GM21367 (cell line): Measurements from ENCODE around the gene TPRA1.
"Not testable (repeated sequence)": the region's sequence is repeated elsewhere in the genome, so short reads cannot be mapped to it uniquely, and the experiment has no call there.

Experiments used
- ATAC-seq: cut with Tn5 transposase; IDR thresholded peaks from one replicate; pipeline ENCODE4 v1.9.1; 2021; ENCODE audit not compliant: unreplicated experiment

The TPRA1 gene

DNA sequence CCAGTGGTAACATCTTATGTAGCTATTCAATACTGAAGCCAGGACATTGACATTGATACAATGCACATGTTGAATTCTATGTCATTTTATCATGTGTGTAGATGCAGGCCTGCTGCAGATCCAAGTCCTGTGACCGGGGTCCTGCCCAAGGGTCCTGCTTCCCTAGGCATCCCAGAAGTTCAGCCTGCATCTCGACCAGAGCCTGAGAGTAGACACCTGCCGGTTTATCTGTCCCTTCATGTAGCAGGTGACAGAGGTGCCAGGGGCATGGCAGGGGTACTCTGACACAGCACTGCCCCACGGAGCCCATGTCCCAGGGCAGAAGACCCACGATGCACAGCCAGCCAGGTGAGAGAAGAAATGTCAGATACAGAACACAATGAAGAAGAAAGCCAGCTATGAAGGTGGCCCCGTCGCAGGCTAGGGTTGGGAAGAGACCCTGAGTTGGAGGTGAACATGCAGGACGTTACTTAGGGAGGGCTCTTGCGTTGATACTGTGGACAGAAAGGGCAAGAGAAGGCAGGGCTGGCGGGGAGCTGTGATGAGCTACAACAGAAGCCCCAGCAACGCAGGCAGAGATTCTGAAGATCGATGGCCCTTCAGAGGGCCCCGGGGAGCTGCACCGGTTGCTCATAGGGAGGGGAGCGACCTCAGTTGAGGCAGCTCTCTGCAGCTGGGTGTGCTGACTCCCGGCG, 51.0 kb downstream of the TPRA1 start:
- ATAC-seq: no peak

DNA sequence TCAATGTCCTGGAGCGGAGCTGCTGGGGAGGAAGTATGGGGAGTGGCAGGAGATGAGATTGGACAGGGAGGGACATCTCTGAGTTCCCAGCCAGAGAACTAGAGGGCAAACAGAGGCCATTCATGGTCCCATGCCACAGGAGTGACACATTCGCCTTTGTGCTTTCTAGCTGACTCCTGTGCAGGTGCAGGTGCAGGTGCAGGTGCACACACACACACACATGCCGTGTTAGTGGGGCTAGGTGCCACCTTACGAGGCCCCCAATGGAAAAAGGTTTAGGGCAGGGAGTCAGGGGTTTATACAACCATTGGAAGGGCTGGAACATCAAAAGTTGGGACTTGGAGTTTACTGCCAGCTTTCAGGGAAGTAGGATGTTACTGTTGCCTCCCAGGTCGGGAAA, 52.0 kb downstream of the TPRA1 start:
- no peak for ATAC-seq

DNA sequence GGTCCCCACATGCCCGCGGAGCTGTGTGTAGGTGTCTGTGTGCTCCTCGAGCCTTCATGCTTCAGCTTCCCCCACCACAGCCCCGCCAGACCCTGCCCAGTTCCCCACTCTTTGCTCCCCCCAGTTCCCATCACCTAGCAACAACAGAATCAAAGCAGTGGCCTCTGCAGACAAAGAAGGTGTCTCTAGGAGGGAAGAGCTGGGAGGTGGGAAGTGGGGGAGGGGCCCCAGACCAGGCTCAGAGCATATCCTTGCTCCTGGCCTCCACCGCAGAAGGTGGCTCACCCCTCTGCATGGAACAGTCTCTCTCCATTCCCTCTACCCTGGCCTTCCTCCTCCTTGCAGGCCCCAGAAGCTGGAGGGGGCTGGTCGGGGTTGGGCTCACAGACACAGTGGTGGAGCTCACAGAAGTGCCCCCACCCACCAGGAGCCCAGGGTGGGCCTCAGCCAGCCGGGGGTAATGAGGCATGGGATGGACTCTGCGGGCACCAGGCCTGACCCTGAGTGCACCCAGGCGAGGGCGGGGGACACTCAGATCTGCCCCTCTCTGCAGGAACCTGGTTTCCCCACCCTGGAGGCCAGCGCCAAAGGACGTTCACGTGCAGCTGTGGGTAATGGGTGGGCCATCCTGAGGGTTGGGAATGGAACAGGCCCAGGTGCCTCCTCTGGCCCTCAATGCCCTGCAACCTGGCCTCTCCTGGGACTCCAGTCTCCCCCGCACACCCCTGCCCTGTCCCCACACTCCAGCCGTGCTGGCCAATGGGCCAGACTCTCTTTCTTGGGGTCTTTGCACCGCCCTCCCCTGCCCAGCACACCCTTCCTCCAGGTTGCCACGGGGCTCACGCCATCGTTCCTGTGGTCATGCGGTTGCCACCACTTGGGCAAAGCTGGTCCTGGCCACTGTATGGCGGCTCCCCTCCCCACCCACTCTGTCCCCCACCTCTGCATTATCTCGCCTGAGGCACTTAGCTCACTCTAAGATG, 53.4 kb downstream of the TPRA1 start:
- ATAC-seq: no peak

DNA sequence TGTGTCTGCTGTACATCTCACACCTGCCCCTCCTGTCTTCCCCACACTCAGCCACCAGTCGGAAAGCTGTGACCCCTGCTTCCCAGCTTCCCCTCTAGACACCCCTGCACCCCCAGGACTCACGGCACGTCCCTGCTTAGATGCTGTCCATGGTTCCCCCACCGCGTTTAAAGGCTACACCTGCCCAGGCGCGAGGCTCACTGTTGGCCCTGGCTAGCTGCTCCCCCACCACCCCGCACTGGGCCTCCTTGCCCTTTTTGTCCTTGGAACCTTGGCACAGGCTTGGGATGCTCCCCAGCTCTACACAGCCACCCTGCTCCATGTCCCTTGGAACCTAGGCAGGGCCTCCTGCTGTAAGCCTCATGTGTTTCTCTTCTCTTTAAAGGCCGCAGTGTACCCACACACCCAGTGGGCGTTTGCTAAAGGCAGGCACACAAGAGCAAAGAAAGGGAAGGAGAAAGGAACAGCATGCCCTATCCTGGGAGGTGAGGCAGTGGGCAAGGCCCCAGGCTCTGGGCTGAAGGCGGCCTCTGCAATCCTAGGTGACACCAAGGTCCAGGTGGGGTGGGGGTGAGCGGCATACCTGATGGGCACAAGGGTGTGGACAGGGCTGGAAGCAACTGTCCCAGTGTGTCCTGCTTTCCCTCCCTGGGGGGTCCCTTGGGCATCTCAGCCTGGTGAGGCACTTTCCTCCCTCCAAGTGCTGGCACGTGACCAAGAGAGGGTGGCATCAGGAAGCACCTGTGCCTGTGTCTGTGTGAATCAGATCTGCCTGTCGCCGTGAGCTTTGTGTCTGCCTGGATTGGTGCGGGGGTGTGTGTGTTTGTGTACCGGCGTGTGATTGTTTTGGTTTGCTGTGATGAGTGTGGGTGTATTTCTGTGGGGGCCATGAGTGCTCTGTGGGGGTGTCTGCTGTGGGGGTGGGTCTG, 54.4 kb downstream of the TPRA1 start:
- ATAC-seq: no peak

DNA sequence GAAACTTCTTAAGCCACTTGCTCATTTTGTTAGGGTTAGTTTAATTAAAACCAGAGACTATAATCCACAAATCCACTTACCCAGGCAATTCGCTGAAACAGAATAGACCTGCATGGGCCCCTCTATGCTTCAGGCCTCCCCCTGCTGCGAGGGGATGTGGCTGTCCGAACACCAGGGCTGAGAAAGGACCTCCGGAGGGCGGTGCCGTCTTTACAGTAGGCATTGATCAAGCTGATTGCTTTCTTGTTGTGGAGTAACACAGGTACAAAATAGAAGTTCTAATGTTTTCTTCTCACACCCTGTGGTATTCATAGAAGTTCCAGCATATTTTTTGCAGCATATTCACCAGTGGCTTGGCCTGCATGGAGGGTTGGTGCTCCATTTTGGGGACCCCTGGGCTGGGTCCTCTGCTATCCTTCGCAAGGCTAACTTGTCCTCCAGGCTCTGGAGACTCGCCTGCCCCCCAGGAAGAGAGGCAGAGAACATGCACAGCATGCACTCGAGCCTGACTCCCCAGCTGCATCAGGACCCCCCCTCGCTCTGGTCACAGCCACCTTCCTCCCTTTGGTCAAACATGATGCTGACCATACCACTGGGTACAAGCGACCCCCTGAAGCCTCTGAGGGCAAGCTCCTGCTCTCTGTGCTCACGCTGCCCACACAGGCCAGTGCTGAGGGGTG, 55.3 kb downstream of the TPRA1 start:
- no peak for ATAC-seq

DNA sequence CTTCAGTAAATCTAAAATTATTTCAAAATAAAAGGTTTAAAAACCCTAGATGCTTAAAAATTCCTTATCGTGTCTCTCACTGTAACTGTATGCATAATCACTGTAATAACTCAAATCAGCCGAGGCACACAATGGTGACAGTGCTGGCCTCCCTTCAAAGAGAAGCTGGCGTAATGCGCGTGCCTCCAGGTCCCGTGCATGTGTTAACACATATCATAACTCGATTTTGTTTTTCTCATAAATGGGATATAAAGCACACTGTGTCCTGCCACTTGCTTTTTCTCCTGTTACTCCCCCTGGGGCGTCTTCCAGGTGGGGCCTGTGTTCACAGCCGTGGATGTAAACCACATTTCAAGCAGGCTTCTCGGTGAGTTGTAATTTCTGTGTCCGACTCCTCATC, 56.0 kb downstream of the TPRA1 start:
- ATAC-seq: no peak

DNA sequence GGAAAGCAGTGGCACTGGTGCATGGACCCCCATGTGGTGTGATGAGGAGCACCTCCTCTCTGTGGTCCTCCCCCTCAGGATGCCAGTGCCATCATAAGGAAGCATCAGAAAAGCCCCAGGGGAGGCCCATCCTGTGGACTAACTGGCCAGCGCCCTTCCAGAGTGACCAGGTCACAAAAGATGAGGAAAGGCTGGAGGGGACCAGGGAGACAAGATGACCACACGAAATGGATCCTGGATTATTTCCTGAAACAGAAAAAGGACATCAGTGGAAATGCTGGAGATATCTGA, 56.4 kb downstream of the TPRA1 start:
- ATAC-seq: no peak

DNA sequence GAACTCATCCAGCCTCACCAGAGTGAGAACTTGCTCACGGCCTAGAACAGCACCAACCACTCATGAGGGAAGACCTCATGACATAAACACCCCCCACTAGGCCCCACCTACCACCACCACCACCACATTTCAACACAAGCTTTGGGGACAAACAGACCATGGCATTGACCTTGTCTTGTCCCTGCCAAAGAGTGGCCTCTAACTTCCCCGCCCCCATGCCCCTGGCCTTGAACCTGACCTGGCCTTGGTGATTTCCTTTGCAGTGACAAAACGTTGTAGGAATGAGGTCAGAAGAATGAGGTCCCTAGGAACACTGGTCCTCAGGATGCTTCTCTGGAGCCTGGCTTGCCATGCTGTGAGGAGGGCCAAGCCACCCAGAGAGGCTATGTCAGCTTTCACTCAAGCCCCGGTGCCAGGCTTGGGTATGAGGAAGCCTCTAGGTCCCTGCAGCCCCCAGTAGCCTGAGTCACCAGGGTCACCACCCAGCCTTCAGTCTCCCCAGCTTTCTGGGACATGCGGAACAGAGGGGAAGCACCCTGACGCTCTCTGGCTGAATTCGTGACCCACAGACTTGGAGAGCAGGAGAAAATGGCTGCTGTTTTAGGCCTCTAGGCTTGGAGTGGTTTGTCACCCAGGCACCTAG, 57.9 kb downstream of the TPRA1 start:
- ATAC-seq: no peak

DNA sequence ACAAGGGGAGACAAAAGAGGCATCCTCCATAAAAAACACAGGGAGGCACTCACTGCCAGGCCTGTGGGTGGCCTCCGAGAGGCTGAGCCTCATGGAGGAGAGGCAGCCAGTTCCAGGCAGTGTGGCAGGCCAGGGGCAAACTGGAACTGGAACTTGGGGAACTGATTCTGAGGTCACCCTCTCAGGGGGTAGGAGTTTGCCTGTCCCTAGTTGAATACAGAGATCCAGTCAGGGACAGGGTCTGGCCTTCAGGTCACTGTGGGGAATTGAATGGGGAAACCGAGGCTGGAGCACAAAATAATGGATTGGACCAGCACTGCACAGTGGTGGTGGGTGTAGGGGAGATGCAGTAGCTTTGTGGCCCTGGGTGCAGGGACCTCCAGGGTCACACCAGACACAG, 58.7 kb downstream of the TPRA1 start:
- ATAC-seq: no peak

DNA sequence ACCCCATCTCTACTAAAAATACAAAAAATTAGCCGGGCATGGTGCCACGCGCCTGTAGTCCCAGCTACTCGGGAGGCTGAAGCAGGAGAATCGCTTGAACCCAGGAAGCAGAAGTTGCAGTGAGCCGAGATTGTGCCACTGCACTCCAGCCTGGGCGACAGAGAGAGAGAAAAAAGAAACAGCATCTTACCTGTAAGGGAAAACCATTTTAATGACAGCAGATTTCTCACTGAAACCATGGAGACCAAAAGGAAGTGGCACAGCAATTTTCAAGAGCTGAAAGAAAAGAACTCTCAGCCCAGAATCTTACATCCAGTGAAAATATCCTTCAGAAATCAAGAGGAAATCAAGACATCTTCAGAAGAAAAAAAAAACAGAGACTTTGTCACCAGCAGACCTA, 59.7 kb downstream of the TPRA1 start:
- not testable (repeated sequence) for ATAC-seq

DNA sequence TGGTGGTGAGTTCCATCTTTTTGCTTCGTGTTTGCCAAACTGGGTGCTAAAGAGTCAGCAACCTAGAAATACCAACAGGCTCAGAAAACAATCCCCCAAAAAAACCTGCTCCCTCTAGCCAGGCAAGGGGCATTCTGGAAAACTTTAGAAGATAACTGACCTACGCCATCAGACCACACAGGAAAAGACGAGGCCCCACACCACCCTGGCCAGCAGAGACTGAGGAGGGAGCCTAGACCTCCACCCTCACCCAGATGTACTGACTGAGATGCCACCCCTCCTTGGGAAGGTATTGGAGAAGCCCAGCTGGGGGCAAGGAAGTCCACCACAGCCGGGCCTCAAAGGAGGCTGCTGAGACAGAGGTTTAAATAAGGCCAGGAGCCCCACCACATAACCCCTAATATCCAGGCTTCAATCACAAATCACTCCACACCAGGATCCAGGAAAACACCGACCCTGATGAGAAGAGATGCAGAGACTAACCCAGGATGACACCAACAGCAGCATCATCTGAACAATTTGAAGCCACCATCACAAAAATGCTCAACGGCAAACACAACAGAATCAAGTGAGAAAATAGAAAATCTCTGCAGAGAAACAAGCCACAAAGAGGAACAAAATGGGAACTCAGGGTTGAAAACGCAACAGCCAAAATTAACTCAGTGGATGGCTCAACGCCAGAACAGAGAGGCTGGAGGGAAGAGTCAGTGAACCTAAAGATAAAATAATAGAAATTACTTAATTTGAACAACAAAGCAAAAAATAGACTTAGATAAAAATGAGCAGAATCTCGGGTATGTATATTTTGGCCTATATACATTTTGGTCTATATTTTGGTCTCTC, 61.0 kb downstream of the TPRA1 start:
- ATAC-seq: no peak

DNA sequence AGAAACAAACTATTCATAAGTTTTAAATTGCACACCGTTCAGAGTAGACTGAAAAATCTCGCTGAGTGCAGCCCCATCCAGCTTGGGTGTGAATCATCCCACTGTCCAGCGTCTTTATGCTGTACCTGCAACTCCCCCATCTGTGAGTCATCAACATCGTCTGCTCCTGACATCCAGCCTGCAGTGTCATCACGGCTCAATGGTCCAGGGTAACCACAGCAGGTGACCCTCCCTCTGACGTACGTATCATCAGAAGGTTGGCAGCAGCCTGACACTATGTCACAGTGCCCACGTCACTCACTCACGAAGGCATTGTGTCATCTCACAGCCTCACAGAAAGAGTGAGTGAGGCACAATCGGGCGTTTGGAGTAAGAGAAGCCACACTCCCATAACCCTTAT, 65.2 kb downstream of the TPRA1 start:
- ATAC-seq: no peak

DNA sequence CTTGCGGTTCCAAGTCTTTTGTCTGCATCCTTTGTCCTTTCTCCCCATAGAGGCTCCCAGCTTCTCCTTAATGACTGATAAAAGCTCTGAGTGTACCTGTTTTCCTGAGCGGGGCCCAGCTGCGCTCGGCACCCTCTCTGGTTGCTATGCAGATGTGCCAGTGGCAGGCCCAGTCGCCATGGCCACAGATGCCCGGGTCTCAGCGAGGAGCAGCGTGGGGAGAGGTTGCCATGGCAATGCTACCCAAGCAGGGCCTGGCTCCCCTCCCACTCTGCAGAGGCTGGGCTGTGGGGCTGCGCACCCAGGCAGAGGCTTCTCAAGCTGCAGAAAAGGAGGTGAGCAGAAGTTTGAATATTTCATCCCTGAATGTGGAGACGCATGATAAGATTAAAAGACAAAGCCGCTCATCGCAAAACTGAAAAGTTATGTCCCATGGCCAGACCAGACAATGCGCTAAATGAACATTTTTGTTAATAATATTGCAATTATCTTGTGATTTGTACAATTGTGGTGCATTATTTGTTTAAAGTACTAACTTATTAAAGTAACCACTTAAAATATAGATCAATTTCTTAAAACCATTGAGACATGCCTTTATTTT, 66.1 kb downstream of the TPRA1 start:
- no peak for ATAC-seq
